Hematopoietic multipotent progenitor cell treated with erythropoietin and hydrocortisone succinate and interleukin-3 and kit ligand, for 8 days (in vitro differentiated cells): ENCODE data around the gene PCYOX1L.

ENCODE experiments used
- DNase-seq: peaks from one replicate; pipeline ENCODE4 v3.0.0-alpha.2; 2015

The PCYOX1L gene

DNA sequence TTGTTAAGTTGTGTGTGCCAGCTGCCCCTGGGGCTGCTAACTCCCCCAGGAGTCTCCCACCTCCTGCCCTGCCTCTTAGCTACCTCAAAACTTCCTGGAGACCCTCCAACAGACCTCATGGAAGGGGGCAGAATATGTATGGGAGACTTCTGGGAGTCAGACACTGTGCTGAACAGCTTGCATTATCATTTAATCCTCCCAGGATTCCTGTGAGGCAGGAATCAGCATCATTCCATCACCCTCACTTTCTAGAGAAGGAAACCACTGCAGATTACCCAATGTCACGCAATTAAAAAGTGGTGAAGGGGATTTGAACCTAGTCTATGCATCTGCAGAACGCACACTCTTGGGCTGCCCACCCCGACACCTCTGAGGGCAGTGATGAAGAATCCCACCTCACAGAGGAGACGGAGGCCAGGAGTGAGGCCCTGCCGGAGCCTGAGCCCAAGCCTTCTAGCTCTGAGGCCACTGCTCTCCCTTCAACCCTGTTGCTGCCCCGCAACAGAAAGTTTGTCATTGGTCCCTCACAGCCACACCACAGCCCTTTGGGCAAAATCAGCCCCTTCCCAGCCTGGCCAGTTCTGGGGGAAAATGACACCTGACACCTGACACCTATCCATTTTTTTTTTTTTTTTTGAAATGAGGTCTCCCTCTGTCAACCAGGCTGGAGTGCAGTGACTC, 51.6 kb downstream of the PCYOX1L start:
- no peak for DNase-seq

DNA sequence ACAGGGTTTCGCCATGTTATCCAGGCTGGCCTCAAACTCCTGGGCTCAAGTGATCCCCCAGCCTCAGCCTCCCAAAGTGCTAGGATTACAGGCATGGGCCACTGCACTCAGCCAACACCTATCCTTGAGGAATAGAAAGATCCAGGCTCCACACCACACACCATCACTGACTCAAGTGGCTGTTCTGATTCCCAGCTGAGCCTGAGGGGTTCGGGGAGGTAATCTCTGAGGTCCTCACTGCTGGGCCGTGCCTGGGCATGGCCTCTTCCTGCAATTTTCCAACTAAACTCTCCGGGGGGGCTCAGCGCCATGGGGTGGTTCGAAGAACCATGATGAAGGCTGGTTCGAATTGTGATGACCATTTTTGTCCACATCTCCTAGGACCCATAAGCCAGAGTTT, 52.2 kb downstream of the PCYOX1L start:
- no peak for DNase-seq

DNA sequence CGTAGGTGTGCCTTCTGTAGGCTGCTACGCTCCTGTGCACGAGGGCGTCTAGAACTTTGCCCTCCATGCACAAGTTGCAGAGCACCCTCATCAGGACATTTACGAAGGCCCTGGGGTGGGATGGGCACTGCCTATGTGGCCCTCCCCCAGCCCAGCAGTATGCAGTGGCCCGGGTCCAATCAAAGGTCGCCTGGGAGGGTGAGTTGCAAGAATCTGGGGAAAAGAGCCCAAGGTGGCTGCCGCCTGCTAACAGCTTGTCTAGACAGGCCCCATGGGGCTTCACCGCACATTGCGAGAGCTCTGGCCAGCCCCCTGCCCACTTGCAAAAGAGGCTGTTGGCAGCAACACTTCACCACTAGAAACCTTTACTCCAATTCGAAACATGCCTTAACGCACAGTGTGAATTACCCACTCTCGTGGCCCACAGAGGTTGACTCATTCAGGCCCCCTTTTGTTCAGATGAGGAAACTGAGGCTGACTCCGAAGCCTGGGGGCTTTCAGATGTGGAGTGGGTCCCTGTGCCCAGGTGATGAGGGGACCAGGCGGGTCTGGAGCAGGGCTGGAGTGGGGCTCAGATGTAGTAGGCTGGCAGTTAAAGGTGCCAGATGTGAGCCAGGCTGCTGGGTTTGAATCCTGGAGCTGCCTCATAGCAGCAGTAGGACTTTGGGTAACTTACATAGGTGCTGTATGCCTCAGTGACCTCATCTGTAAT, 53.0 kb downstream of the PCYOX1L start:
- DNase-seq: no peak

DNA sequence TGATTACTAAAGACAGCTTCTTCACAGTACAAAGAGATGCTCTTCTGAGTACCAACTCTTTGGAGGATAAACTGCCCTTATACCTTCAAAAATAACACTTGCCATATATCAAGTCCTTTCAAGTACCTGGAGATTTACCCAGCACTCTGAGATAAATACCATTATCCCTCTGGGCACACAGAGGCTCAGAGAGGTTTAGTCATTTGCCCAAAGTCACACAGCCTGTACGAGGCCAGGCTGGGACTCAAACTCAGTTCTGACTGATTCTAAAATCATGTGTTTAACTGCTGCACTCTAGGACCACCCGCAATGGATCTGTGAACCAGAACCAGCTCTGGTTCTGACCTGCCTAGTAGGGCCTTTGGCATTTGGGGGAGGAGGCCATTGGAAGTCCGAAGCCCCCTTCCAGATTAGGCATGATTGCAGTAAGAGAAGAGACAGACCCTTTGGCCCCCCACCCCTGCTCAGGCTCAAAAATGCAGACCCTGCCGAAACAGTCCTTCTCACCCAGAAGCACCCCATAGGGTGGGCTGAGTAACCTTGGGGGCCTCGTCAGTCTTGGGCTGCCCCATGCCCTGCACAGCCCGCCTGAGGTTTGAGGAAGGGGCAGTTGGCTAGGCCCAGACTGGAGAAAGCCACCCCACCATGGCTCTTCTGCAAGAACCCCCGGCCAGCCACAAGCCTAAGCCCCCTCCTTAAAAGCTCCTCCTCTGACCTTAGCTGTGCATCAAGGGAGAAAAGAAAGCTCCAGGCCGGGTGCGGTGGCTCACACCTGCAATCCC, 54.1 kb downstream of the PCYOX1L start:
- no peak for DNase-seq

DNA sequence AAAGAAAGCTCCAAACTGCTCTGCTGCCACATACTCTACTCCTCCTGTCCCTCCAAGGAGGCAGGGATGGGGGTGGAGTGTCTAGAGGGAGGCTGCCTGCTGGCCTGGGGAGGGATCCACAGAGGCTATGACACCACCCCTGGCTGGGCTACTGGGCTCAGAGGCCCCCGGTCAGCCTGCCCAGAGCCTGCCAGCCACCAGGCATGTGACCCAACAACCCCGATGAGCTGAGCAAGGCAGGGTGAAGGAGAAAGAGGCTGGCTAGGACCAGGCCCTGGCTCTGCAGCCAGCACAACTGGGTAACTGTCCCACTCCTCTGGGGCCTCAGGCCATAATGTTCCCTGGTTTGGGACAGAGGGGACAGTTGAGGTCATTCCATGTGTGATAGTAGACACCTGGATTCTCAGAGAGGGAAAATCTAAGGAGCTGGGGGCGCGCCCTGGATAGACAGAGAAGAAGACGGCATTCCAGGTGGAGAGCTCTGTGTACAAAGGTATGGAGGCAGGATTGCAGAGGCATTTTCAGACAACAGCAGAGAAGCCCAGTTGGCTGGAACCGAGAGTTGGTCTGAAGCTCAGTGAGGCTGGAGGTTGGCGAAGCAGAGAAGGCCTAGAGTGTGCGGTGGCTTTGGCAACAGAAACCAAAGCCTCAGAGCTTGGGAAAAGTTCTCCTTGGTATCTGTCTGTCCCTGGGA, 55.1 kb downstream of the PCYOX1L start:
- no peak for DNase-seq

DNA sequence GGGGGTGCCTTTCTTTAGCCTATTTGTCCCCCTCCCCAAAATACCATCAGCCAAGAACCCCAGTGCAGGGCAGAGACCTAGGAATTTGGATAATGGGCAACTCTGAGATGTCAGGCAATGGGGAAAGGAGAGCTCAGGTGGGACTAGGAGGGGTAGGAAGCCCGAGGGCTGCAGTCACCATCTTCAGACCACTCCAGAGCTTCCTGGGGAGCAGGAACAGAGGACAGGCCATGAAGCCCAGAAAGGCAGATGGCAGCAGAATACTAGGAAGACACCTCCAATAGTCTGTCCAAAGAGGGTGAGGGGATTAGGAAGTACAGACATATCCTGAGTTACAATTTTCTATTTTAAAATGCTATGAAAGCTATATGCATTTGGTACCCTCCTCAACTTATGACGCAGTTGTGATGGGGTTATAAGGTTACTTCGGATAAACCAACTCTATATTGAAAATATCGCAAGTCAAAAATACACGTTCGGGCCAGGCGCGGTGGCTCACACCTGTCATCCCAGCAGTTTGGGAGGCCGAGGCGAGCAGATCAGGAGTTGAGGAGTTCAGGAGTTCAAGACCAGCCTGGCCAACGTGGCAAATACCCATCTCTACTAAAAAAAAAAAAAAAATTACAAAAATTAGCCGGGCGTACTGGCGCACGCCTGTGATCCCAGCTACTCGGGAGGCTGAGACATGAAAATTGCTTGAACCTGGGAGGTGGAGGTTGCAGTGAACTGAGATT, 55.8 kb downstream of the PCYOX1L start:
- no peak for DNase-seq

DNA sequence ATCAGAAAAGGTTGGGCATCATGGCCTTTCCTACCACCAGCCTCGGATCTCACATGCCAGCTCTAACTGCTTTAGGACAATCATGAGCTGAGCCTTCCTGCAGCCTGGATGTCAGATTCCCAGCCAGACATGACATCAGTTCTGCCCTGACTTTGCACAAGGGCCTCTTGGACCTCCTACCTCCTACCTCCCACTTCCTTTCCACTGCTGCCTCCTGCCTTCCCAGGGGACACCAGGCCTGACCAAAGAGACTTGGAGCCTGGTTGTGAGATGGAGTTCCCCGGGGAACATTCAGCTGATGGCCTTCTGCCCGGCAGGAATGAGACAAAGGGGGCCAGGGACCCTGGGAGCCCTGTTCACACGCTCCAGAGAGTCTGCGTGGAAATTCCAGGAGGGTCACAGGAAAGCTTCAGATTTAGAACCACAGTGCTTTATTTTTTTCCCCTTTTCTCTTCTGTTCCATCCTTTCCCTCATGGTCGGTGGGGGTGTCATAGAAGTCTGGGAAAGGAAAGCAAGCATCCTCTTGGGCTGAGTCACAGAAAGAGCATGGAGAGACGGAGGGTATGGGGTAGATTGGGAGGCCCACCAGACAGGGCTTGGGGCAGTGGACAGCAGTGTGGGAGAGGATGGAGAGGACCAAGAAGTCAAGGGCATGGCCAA, 56.7 kb downstream of the PCYOX1L start:
- DNase-seq: no peak

DNA sequence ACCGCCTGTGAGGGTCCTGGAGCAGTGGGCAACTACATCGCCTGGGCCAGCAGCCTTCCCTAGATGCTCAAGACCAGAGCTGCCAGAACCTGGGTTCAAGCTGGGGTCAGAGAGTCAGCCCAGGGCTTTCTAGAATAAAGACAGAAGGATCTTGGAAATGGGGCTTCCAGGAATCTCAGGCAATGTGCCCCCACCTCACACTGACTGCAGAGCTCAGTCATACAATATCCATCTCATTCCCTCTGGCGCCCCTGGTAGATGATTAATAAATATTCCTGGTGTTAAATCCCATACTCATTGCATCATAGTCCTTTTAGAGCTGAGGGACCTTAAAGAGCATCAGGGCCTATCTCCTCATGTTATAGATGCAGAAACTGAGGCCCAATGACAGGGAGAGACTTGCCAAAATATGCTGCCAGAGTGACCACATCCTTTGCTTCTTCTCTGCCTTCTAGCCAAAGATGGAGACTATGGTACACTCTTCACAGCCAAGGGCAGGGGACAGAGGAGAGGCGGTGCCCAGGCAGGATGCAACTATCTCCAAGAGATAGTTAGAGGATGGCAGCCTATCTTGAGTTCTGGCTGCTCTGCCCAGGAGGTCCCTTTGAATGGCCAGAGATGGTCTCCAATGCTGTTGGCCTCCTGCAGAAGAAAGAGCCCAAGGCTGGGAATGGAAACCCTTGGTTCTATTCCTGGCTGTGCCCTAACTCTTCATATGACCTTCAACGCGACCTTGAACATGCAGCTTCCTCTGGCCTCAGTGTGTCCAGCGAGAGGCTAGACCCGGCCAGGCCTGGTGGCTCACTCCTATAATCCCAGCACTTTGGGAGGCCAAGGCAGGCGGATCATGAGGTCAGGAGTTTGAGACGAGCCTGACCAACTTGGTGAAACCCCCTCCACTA, 57.5 kb downstream of the PCYOX1L start:
- DNase-seq: no peak

DNA sequence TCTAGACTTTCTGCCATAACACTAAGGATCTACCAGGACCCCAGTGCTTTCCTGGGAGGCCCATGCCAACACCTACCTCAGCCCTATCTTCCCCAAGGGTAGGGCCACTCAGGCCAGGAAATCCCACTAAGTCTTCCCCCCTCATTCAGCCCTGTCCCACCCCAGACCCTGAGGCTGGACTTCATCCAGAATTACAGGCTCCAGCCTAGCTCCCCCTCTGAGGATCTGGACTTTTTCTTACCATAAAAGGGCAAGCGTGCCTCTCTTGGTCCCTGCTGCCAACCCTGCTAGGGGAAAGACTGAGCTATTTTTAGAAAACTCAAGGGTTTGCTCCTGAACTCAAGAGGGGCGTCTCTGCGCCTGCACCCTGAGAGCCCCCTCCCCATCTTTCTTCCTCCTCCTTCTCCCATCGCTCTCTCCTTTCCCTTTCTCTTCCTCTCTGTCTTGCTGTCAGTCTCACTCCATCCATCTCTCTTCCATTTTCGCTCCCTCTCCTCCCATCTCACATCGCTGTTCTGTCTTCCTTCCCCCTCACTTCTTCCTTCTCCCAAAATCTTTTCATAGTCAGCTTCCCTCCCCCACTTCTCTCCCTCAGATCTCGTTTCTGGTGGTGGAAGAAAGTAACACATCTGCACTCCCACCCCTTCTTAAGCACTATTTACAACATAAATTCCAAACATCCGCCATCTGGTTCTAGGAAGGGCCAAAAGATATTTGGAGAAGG, 59.3 kb downstream of the PCYOX1L start:
- DNase-seq: no peak

DNA sequence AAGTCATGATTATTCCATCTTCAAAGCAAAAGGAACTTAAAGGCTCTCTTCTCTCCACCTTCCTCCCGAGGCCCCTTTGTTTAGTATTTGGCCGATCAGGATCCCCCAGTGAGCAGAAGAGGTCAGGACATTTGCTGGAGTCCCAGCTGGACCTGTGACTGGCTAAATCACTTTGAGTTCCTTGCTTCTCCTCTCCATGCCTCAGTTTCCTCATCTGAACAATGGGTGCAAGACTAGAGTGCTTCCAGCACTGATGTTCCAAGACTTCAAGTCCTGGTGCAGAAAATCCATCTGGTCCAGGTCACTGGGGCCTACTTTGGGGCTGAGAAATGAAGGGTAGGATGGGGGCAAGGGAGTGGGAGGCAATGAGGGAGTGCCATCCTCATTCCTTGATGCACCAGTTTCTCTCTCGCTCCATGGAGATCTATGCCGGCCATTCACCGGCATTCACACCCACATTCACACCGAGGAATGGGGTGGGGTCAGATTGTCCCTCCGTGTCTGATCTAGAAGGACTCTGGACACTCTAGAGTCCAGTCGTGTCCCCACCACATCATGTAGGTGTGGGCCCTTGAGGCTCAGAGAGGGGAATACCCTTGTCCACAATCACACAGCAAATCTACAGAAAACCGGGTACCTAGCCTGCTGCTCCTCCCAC, 60.0 kb downstream of the PCYOX1L start:
- no peak for DNase-seq

DNA sequence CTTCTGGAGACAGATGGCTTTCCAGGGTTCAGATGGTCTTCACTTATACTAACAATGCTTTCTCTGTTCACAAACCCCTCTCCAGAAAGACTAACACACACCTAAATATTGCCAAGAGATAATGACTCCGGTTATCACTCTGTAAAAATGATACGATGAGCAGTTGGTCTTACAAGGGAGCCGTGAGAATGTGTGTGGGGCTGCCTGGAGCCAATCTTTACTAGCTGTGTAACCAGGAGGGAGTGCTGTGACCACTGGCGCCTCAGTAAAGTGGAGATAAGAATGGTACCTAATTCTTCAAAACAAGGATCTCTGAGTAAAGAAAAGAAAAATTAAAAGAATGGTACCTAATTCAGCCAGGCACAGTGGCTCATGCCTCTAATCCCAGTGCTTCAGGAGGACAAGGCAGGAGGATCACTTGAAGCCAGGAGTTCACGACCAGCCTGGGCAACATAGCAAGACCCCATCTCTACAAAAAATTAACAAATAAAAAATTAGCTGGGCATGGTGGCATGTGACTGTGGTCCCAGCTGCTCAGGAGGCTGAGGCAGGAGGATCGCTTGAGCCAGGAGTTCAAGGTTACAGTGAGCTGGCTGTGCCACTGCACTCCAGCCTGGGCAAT, 61.2 kb downstream of the PCYOX1L start:
- no peak for DNase-seq
